Measurements from ENCODE around the gene SCN11A. TPM values are rescaled to one million over a fixed set of nuclear protein-coding genes. Genes with fewer than 3 reads are reported as not detected.
A peak's percentile ranks its signal among the peaks of the same experiment; 100 is the strongest.

Gene SCN11A
- total and polyA plus RNA-seq, 2 of the 13 experiments (the other 11 are each of a cell fraction or from before 2014, with no cell fraction given), result 0.02 to 0.11 TPM

- TF ChIP-seq SKIL (CRISPR knock-in tag; IDR thresholded peaks at IDR 0.05; ENCODE audit: borderline replicate concordance) (peak; percentile 69; the same call in 1 of the 2 replicates), GPN1 (CRISPR knock-in tag; IDR thresholded peaks at IDR 0.05; ENCODE audit: borderline replicate concordance) (no peak; the same call in 1 of the 2 replicates), MTA3 (CRISPR knock-in tag; IDR thresholded peaks at IDR 0.05) (no peak), SAP130 (CRISPR knock-in tag; IDR thresholded peaks at IDR 0.05; ENCODE audit: low read depth) (peak; percentile 95), TAF15 (IDR thresholded peaks at IDR 0.05; ENCODE audit: low read depth, low read length, poor library complexity, severe bottlenecking) (no peak), AFF4 (CRISPR knock-in tag; IDR thresholded peaks at IDR 0.05) (peak; percentile 82; the same call in 1 of the 2 replicates), ZFP36L2 (CRISPR knock-in tag; IDR thresholded peaks at IDR 0.05) (no peak), SRSF4 (IDR thresholded peaks at IDR 0.05; ENCODE audit: low read depth, low read length, poor library complexity, severe bottlenecking) (no peak), HNF1A (IDR thresholded peaks at IDR 0.05; ENCODE audit: low read depth) (no peak), HNF1A (CRISPR knock-in tag; IDR thresholded peaks at IDR 0.05; ENCODE audit: borderline replicate concordance) (peak; percentile 42; the same call in 1 of the 2 replicates), PHB2 (IDR thresholded peaks at IDR 0.05; ENCODE audit: partially characterized antibody) (no peak), ZNF143 (CRISPR knock-in tag; IDR thresholded peaks at IDR 0.05) (no peak), BCL6 (CRISPR knock-in tag; IDR thresholded peaks at IDR 0.05) (no peak; the same call in 1 of the 2 replicates), ZSCAN12 (CRISPR knock-in tag; IDR thresholded peaks at IDR 0.05) (no peak)
- TF ChIP-seq, protein P1, sequence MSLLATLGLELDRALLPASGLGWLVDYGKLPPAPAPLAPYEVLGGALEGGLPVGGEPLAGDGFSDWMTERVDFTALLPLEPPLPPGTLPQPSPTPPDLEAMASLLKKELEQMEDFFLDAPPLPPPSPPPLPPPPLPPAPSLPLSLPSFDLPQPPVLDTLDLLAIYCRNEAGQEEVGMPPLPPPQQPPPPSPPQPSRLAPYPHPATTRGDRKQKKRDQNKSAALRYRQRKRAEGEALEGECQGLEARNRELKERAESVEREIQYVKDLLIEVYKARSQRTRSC (CRISPR knock-in tag; IDR thresholded peaks at IDR 0.05; ENCODE audit: low read depth), result no peak
These were observed at the start of gene SCN11A, which contains the start of gene WDR48 (continued) for GRCh38 chr3:39051649-39052561.
